ENCODE results near the gene DOK4. TPM values are rescaled to one million over a fixed set of nuclear protein-coding genes. Genes with fewer than 3 reads are reported as not detected.

DOK4 gene
- total RNA-seq, 1 donor from 2014 or later = 25.5 TPM

Other genes starting within 250 kb of the DOK4 start
- gene ARL2BP, start 241.2 kb downstream of the DOK4 start, total RNA-seq = 70.9 and 71.1 TPM in 2 replicates
- gene PLLP, start 201.8 kb downstream of the DOK4 start, total RNA-seq = 0.14 and 0.93 TPM in 2 replicates
- gene CCL22, start 127.7 kb downstream of the DOK4 start, total RNA-seq = not detected in 2 replicates
- 9.6 and 12.1 TPM in 2 replicates for gene CX3CL1, start 114.0 kb downstream of the DOK4 start, total RNA-seq
- gene CCL17, start 81.7 kb downstream of the DOK4 start, total RNA-seq = not detected in 2 replicates
- gene CIAPIN1, start 39.1 kb downstream of the DOK4 start, total RNA-seq = 68.9 and 72.0 TPM in 2 replicates
- gene COQ9, start 39.0 kb downstream of the DOK4 start, total RNA-seq = 29.1 TPM in 2 replicates
- 53.7 and 58.0 TPM in 2 replicates for gene POLR2C, start 23.8 kb downstream of the DOK4 start, total RNA-seq
- 7.8 and 8.8 TPM in 2 replicates for gene CCDC102A, start 50.1 kb upstream of the DOK4 start, total RNA-seq
- gene ADGRG5, start 56.1 kb upstream of the DOK4 start, total RNA-seq = 0.09 and 0.12 TPM in 2 replicates
- 13.6 and 13.9 TPM in 2 replicates for gene ADGRG1, start 142.1 kb upstream of the DOK4 start, total RNA-seq
- not detected in 2 replicates for gene ADGRG3, start 181.8 kb upstream of the DOK4 start, total RNA-seq
- gene DRC7, start 208.3 kb upstream of the DOK4 start, total RNA-seq = not detected in 2 replicates
- gene KATNB1, start 249.3 kb upstream of the DOK4 start, total RNA-seq = 21.1 and 28.6 TPM in 2 replicates